GM23338 (cell line): ENCODE results near the gene ATP1A3. TPM values are rescaled to one million over a fixed set of nuclear protein-coding genes. Genes with fewer than 3 reads are reported as not detected.

Source experiments
- ATAC-seq: fragments of 200-7000 bp; cut with Tn5 transposase; 3 replicates; pipeline ENCODE4 v1.9.1; 2020
- DNase-seq: peaks from one replicate; pipeline ENCODE4 v3.0.0-alpha.2; 2015; ENCODE audit warnings: low spot score
- H2AFZ ChIP-seq: fragments of 200-600 bp; sonication (generic); 2 replicates; pipeline ENCODE4 v1.8.0; 2016; ENCODE audit warnings: antibody characterized with exemption, mild to moderate bottlenecking, moderate library complexity
- H3F3A ChIP-seq: fragments of 200-600 bp; sonication (generic); replicated peaks from 2 replicates; pipeline ENCODE4 v1.8.0; 2017; ENCODE audit warnings: antibody characterized with exemption, mixed run types, low read depth
- H3K27ac ChIP-seq: fragments of 200-600 bp; sonication (generic); 2 replicates; pipeline ENCODE4 v1.6.1; 2016; ENCODE audit warnings: low read depth
- H3K27me3 ChIP-seq: fragments of 200-600 bp; sonication (generic); 2 replicates; pipeline ENCODE4 v1.8.0; 2016; ENCODE audit warnings: mild to moderate bottlenecking, mixed run types, moderate library complexity; ENCODE audit not compliant: insufficient read depth
- H3K36me3 ChIP-seq: fragments of 200-600 bp; sonication (generic); 2 replicates; pipeline ENCODE4 v1.8.0; 2016; ENCODE audit warnings: mild to moderate bottlenecking; ENCODE audit not compliant: insufficient read depth
- H3K4me1 ChIP-seq: fragments of 200-600 bp; sonication (generic); 2 replicates; pipeline ENCODE4 v1.8.0; 2016; ENCODE audit warnings: mild to moderate bottlenecking, moderate library complexity; ENCODE audit not compliant: insufficient read depth
- H3K4me2 ChIP-seq: fragments of 200-600 bp; sonication (generic); 2 replicates; pipeline ENCODE4 v1.7.1; 2017; ENCODE audit warnings: mixed run types
- H3K4me3 ChIP-seq: fragments of 200-600 bp; sonication (generic); 2 replicates; pipeline ENCODE4 v1.6.1; 2016; ENCODE audit warnings: mixed run types
- H3K79me2 ChIP-seq: fragments of 200-600 bp; sonication (generic); replicated peaks from 2 replicates; pipeline ENCODE4 v1.8.0; 2017; ENCODE audit warnings: mild to moderate bottlenecking; ENCODE audit not compliant: insufficient read depth
- H3K9me2 ChIP-seq: fragments of 200-600 bp; sonication (generic); 2 replicates; pipeline ENCODE4 v1.8.0; 2017; ENCODE audit not compliant: insufficient read depth
- H4K20me1 ChIP-seq: fragments of 200-600 bp; sonication (generic); replicated peaks from 2 replicates; pipeline ENCODE4 v1.8.0; 2017; ENCODE audit warnings: mild to moderate bottlenecking; ENCODE audit not compliant: insufficient read depth
- H3K27ac Mint-ChIP-seq: 2 replicates; pipeline ENCODE4 v1.8.0; 2020; ENCODE audit warnings: inconsistent platforms, mild to moderate bottlenecking, moderate library complexity, mixed read lengths
- H3K27me3 Mint-ChIP-seq: 3 replicates; pipeline ENCODE4 v1.8.0; 2022; ENCODE audit warnings: low read depth, mild to moderate bottlenecking, moderate library complexity, mixed read lengths, inconsistent platforms; ENCODE audit not compliant: insufficient read depth, poor library complexity
- H3K36me3 Mint-ChIP-seq: 3 replicates; pipeline ENCODE4 v1.8.0; 2021; ENCODE audit warnings: low read depth, mild to moderate bottlenecking, inconsistent platforms, moderate library complexity, mixed read lengths
- H3K4me1 Mint-ChIP-seq: 3 replicates; pipeline ENCODE4 v1.8.0; 2020; ENCODE audit warnings: mild to moderate bottlenecking, inconsistent platforms, mixed read lengths
- H3K4me3 Mint-ChIP-seq: 3 replicates; pipeline ENCODE4 v1.8.0; 2021; ENCODE audit warnings: moderate library complexity, mild to moderate bottlenecking, inconsistent platforms, mixed read lengths
- H3K9me3 Mint-ChIP-seq: 3 replicates; pipeline ENCODE4 v1.8.0; 2020; ENCODE audit warnings: moderate library complexity, mild to moderate bottlenecking, inconsistent platforms, mixed read lengths
- EZH2 ChIP-seq: fragments of 200-600 bp; sonication (generic); IDR thresholded peaks from one replicate; pipeline ENCODE4 v1.8.0; 2017; ENCODE audit warnings: antibody characterized with exemption, mild to moderate bottlenecking, low read depth; ENCODE audit not compliant: unreplicated experiment
- JUNB ChIP-seq: IDR thresholded peaks from one replicate; pipeline ENCODE4 v1.6.1; 2016; ENCODE audit warnings: antibody characterized with exemption; ENCODE audit not compliant: unreplicated experiment
- NANOG ChIP-seq: IDR thresholded peaks from 2 replicates; pipeline ENCODE4 v1.6.1; 2016; ENCODE audit warnings: antibody characterized with exemption, borderline replicate concordance
- STAT1 ChIP-seq: IDR thresholded peaks from one replicate; pipeline ENCODE4 v1.6.1; 2016; ENCODE audit warnings: antibody characterized with exemption; ENCODE audit not compliant: unreplicated experiment
- polyA plus RNA-seq: library from polyadenylated mRNA; unstranded; fragments of >200 nt; fragmentation: Nextera tagmentation; extraction: Ambion mirVana; gene quantifications from 2 replicates; pipeline ENCODE4 v1.2.1, GENCODE V29; 2016
- total RNA-seq: library from RNA; depleted of rRNA; stranded (reverse); fragments of >200 nt; shearing (Covaris generic); gene quantifications from 2 replicates; pipeline ENCODE4 v1.2.3, GENCODE V29; 2014
- TF ChIP-seq, protein P1 (sequence below): IDR thresholded peaks from 2 replicates; pipeline ENCODE4 v1.6.1; 2016; ENCODE audit warnings: antibody characterized with exemption
- TF ChIP-seq, protein P2 (sequence below): IDR thresholded peaks from one replicate; pipeline ENCODE4 v1.6.1; 2018; ENCODE audit warnings: antibody characterized with exemption; ENCODE audit not compliant: unreplicated experiment
- TF ChIP-seq, protein P3 (sequence below), 2 experiments: fragments of 200-600 bp in 1 of 2; sonication (generic) in 1 of 2; conservative IDR thresholded peaks; 2 replicates each; pipeline versions ENCODE4 v1.5.1 to v1.6.1; 2016 to 2017; ENCODE audit warnings: antibody characterized with exemption in 2 of 2, low read depth in 2 of 2, mild to moderate bottlenecking in 2 of 2, moderate library complexity in 1 of 2

Gene ATP1A3
- total and polyA plus RNA-seq, 2 experiments from 2014 or later = 11.5 to 37.3 TPM

GRCh38 chr19:41933693-41934426 is 60.2 kb downstream of the ATP1A3 start:
- Mint-ChIP-seq H3K9me3 (no peaks in the 10 kb centered on the region; the same call in 1 of the 3 replicates), H3K27ac (no peak overlapping the region), H3K36me3 (no peaks in the 10 kb centered on the region), H3K27me3 (peaks cover 73% of the 10 kb centered on the region), H3K4me3 (no peak overlapping the region; the same call in 2 of the 3 replicates), H3K4me1 (peaks cover 46% of the 10 kb centered on the region)
- TF ChIP-seq EZH2 (peak; percentile 55), JUNB (no peak)
- H3K4me2 ChIP-seq = no peak overlapping the region
- H2AFZ ChIP-seq = no peak overlapping the region
- peaks cover 16% of the 10 kb centered on the region for H3K4me1 ChIP-seq
- H4K20me1 ChIP-seq = peaks cover 21% of the 10 kb centered on the region
- DNase-seq (no peak), ATAC-seq (no peak)
- H3K27ac ChIP-seq = no peak overlapping the region
- no peaks in the 10 kb centered on the region for H3K79me2 ChIP-seq
- peaks cover 94% of the 10 kb centered on the region for H3K27me3 ChIP-seq
- H3K36me3 ChIP-seq = no peaks in the 10 kb centered on the region
- no peaks in the 10 kb centered on the region for H3K9me2 ChIP-seq
- H3F3A ChIP-seq = peaks cover 25% of the 10 kb centered on the region
- H3K4me3 ChIP-seq = no peak overlapping the region

DNA sequence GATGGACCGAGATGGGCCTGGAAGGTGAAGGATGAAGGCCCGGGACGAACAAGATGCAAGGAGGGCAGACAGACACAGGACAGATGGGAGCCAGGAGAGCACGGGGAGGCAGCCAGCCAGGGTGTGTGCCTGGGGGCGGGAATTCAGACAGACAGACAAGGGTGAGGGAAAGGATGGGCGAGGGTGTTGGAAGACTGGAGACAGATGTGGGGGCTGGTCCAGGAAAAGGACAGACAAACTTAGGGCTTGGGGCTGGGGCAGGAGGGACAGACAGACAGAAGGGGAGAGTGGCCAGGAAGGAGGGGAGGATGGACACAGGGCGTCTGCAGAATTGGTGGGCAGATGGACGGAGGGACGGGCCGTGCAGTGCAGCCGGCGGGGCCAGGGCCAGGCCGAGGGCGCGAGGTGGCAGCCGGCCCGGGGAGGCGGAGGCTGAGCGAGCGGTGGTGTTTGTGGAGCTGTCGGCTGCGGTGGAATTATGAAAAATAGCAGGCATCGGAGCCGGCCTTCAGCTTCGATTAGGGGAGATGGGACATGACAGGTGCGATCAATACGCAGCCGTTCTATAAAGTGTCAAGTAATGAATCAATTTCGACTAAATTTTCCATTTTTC is 61.2 kb downstream of the ATP1A3 start:
- Histone ChIP-seq H3K79me2 (no peaks in the 10 kb centered on the region), H3K4me1 (peaks cover 18% of the 10 kb centered on the region), H4K20me1 (peaks cover 21% of the 10 kb centered on the region), H3K27ac (no peak overlapping the region), H3F3A (peaks cover 25% of the 10 kb centered on the region), H3K4me3 (no peak overlapping the region), H2AFZ (no peak overlapping the region), H3K9me2 (no peaks in the 10 kb centered on the region), H3K36me3 (no peaks in the 10 kb centered on the region), H3K27me3 (peaks cover 100% of the 10 kb centered on the region), H3K4me2 (no peak overlapping the region)
- H3K27ac Mint-ChIP-seq = no peak overlapping the region
- H3K4me1 Mint-ChIP-seq = peaks cover 46% of the 10 kb centered on the region
- H3K4me3 Mint-ChIP-seq = no peak overlapping the region; the same call in 2 of the 3 replicates
- TF ChIP-seq JUNB (no peak), EZH2 (peak; percentile 27)
- ATAC-seq (no peak), DNase-seq (no peak)
- peaks cover 79% of the 10 kb centered on the region for H3K27me3 Mint-ChIP-seq
- H3K36me3 Mint-ChIP-seq = no peaks in the 10 kb centered on the region
- H3K9me3 Mint-ChIP-seq = no peaks in the 10 kb centered on the region; the same call in 1 of the 3 replicates

DNA sequence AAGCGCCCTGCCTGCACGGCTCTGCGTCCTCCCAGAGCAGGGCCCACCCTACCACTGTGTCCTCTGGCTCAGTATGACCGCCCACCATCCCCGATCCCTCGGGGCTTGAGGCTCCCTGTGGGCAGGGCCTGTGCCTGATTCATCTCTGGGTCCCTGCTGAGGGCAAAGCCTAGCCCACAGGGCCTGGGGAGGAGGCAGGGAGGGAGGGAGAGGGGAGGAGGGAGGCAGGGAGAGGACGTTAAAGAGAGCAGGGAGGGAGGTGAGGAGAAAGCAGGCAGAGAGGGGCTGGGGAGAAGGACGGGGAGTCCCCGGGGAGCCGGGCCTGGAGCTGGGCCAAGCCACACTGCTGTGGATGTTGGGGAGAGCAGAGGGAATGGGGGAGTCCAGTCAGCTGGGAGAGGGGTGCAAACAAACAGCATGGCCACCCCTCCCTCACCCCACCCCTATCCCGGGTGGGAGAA is 61.7 kb downstream of the ATP1A3 start:
- no peak overlapping the region for H3K4me3 Mint-ChIP-seq
- Histone ChIP-seq H2AFZ (no peak overlapping the region), H3K36me3 (no peaks in the 10 kb centered on the region), H3K27me3 (peaks cover 100% of the 10 kb centered on the region), H3K4me1 (peaks cover 18% of the 10 kb centered on the region), H3K9me2 (no peaks in the 10 kb centered on the region), H3K27ac (no peak overlapping the region), H3K4me2 (peak overlapping the region; percentile 65), H3K79me2 (no peaks in the 10 kb centered on the region), H3F3A (peaks cover 22% of the 10 kb centered on the region), H4K20me1 (peaks cover 21% of the 10 kb centered on the region), H3K4me3 (0 out of 2 replicates have a peak overlapping the region, but pooled peaks have one; percentile 28)
- H3K27me3 Mint-ChIP-seq = peaks cover 79% of the 10 kb centered on the region
- no peak overlapping the region for H3K27ac Mint-ChIP-seq
- ATAC-seq (no peak; the same call in 1 of the 3 replicates), DNase-seq (peak; percentile 45)
- no peaks in the 10 kb centered on the region; the same call in 1 of the 3 replicates for H3K9me3 Mint-ChIP-seq
- H3K36me3 Mint-ChIP-seq = no peaks in the 10 kb centered on the region
- H3K4me1 Mint-ChIP-seq = peaks cover 42% of the 10 kb centered on the region
- TF ChIP-seq JUNB = no peak
- TF ChIP-seq EZH2 = no peak
- TF ChIP-seq, protein P1, sequence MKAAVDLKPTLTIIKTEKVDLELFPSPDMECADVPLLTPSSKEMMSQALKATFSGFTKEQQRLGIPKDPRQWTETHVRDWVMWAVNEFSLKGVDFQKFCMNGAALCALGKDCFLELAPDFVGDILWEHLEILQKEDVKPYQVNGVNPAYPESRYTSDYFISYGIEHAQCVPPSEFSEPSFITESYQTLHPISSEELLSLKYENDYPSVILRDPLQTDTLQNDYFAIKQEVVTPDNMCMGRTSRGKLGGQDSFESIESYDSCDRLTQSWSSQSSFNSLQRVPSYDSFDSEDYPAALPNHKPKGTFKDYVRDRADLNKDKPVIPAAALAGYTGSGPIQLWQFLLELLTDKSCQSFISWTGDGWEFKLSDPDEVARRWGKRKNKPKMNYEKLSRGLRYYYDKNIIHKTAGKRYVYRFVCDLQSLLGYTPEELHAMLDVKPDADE = no peak
- no peak for TF ChIP-seq STAT1
- TF ChIP-seq, protein P2, sequence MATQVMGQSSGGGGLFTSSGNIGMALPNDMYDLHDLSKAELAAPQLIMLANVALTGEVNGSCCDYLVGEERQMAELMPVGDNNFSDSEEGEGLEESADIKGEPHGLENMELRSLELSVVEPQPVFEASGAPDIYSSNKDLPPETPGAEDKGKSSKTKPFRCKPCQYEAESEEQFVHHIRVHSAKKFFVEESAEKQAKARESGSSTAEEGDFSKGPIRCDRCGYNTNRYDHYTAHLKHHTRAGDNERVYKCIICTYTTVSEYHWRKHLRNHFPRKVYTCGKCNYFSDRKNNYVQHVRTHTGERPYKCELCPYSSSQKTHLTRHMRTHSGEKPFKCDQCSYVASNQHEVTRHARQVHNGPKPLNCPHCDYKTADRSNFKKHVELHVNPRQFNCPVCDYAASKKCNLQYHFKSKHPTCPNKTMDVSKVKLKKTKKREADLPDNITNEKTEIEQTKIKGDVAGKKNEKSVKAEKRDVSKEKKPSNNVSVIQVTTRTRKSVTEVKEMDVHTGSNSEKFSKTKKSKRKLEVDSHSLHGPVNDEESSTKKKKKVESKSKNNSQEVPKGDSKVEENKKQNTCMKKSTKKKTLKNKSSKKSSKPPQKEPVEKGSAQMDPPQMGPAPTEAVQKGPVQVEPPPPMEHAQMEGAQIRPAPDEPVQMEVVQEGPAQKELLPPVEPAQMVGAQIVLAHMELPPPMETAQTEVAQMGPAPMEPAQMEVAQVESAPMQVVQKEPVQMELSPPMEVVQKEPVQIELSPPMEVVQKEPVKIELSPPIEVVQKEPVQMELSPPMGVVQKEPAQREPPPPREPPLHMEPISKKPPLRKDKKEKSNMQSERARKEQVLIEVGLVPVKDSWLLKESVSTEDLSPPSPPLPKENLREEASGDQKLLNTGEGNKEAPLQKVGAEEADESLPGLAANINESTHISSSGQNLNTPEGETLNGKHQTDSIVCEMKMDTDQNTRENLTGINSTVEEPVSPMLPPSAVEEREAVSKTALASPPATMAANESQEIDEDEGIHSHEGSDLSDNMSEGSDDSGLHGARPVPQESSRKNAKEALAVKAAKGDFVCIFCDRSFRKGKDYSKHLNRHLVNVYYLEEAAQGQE = no peak
- TF ChIP-seq, protein P3, sequence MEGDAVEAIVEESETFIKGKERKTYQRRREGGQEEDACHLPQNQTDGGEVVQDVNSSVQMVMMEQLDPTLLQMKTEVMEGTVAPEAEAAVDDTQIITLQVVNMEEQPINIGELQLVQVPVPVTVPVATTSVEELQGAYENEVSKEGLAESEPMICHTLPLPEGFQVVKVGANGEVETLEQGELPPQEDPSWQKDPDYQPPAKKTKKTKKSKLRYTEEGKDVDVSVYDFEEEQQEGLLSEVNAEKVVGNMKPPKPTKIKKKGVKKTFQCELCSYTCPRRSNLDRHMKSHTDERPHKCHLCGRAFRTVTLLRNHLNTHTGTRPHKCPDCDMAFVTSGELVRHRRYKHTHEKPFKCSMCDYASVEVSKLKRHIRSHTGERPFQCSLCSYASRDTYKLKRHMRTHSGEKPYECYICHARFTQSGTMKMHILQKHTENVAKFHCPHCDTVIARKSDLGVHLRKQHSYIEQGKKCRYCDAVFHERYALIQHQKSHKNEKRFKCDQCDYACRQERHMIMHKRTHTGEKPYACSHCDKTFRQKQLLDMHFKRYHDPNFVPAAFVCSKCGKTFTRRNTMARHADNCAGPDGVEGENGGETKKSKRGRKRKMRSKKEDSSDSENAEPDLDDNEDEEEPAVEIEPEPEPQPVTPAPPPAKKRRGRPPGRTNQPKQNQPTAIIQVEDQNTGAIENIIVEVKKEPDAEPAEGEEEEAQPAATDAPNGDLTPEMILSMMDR (conservative IDR thresholded peaks at IDR 0.05; ENCODE audit: low read depth in 2 of 2) = no peak
- TF ChIP-seq NANOG = no peak
